DND-41 (cell line): ENCODE measurements around the gene BLOC1S2.
"Not testable (repeated sequence)": the region's sequence is repeated elsewhere in the genome, so short reads cannot be mapped to it uniquely, and the experiment has no call there.

Experiments
- ATAC-seq: fragments of 200-7000 bp; cut with Tn5 transposase; 3 replicates; pipeline ENCODE4 v1.9.1; 2021; ENCODE audit warnings: low read depth; ENCODE audit not compliant: insufficient read depth
- DNase-seq: peaks from one replicate; pipeline ENCODE4 v3.0.0-alpha.2; 2020
- H2AFZ ChIP-seq: 2 replicates; pipeline ENCODE4 v1.6.0; 2012; ENCODE audit warnings: low read depth, low read length
- H3K27ac ChIP-seq: 2 replicates; pipeline ENCODE4 v1.5.1; 2012; ENCODE audit warnings: low read length, inconsistent platforms
- H3K27me3 ChIP-seq: fragments of 200-600 bp; sonication (generic); 2 replicates; pipeline ENCODE4 v1.6.0; 2012; ENCODE audit warnings: low read length, mild to moderate bottlenecking, inconsistent platforms; ENCODE audit not compliant: insufficient read depth, poor library complexity
- H3K36me3 ChIP-seq: 2 replicates; pipeline ENCODE4 v1.5.1; 2012; ENCODE audit warnings: low read length, inconsistent platforms; ENCODE audit not compliant: insufficient read depth
- H3K4me1 ChIP-seq: 2 replicates; pipeline ENCODE4 v1.5.1; 2012; ENCODE audit warnings: mild to moderate bottlenecking, low read length; ENCODE audit not compliant: insufficient read depth
- H3K4me2 ChIP-seq: 2 replicates; pipeline ENCODE4 v1.6.0; 2012; ENCODE audit warnings: mild to moderate bottlenecking, moderate library complexity, low read length, inconsistent platforms; ENCODE audit not compliant: insufficient read depth
- H3K4me3 ChIP-seq, 2 experiments: fragments of 200-600 bp in 1 of 2; shearing (Covaris generic) in 1 of 2; 2 replicates each; pipeline ENCODE4 v1.5.1; 2012 to 2016; ENCODE audit warnings: inconsistent platforms in 2 of 2, low read length in 2 of 2, mild to moderate bottlenecking in 2 of 2, low read depth in 1 of 2, moderate library complexity in 1 of 2
- H3K79me2 ChIP-seq: 2 replicates; pipeline ENCODE4 v1.6.0; 2012; ENCODE audit warnings: low read length, inconsistent platforms; ENCODE audit not compliant: insufficient read depth
- H3K9ac ChIP-seq: 2 replicates; pipeline ENCODE4 v1.6.0; 2012; ENCODE audit warnings: low read depth, mild to moderate bottlenecking, inconsistent platforms, low read length, moderate library complexity
- H3K9me3 ChIP-seq: 2 replicates; pipeline ENCODE4 v1.5.1; 2012; ENCODE audit warnings: low read length, moderate library complexity, mild to moderate bottlenecking, inconsistent platforms; ENCODE audit not compliant: insufficient read depth, severe bottlenecking
- H4K20me1 ChIP-seq: 2 replicates; pipeline ENCODE4 v1.6.0; 2012; ENCODE audit warnings: low read length; ENCODE audit not compliant: insufficient read depth
- CTCF ChIP-seq: IDR thresholded peaks from 2 replicates; pipeline ENCODE4 v1.5.1; 2012; ENCODE audit warnings: borderline replicate concordance, low read length, moderate library complexity, mild to moderate bottlenecking; ENCODE audit not compliant: poor library complexity, severe bottlenecking; ENCODE audit errors: extremely low read depth
- EZH2 ChIP-seq: IDR thresholded peaks from 3 replicates; pipeline ENCODE4 v1.6.1; 2012; ENCODE audit warnings: borderline replicate concordance, low read depth, mild to moderate bottlenecking, moderate library complexity, low read length, inconsistent platforms; ENCODE audit not compliant: severe bottlenecking

BLOC1S2 gene

GRCh38 chr10:100282907-100283306 lies 3.6 kb downstream of the BLOC1S2 start:
- Histone ChIP-seq H3K9ac (no peak overlapping the region), H4K20me1 (peaks cover 4% of the 10 kb centered on the region; the same call in 1 of the 2 replicates)

DNA sequence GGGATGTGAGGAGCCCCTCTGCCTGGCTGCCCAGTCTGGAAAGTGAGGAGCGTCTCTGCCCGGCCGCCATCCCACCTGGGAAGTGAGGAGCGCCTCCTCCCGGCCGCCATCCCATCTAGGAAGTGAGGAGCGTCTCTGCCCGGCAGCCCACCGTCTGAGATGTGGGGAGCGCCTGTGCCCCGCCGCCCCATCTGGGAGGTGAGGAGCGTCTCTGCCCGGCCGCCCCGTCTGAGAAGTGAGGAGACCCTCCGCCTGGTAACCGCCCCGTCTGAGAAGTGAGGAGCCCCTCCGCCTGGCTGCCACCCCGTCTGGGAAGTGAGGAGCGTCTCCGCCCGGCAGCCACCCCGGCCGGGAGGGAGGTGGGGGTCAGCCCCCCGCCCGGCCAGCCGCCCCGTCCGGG lies 9.5 kb downstream of the BLOC1S2 start:
- H2AFZ ChIP-seq, DNase-seq, H3K4me2 ChIP-seq, ATAC-seq, H4K20me1 ChIP-seq, H3K9ac ChIP-seq, H3K27me3 ChIP-seq, H3K9me3 ChIP-seq, H3K4me3 ChIP-seq, H3K79me2 ChIP-seq, H3K4me1 ChIP-seq, H3K27ac ChIP-seq: not testable (repeated sequence)
- H3K36me3 ChIP-seq: peaks cover 47% of the 10 kb centered on the region

More at GRCh38 chr10:100282907-100283306, 3.6 kb downstream of the BLOC1S2 start:
- Histone ChIP-seq H3K4me2 (peak overlapping the region; percentile 2; the same call in 1 of the 2 replicates), H3K9me3 (no peaks in the 10 kb centered on the region), H3K27ac (no peak overlapping the region), H3K4me3 (no peak overlapping the region), H3K79me2 (peaks cover 51% of the 10 kb centered on the region), H3K36me3 (peaks cover 48% of the 10 kb centered on the region), H3K4me1 (peaks cover 35% of the 10 kb centered on the region), H3K27me3 (no peaks in the 10 kb centered on the region), H2AFZ (no peak overlapping the region)
- no peak for TF ChIP-seq EZH2
- no peak for TF ChIP-seq CTCF
- DNase-seq (no peak), ATAC-seq (no peak)

- Histone ChIP-seq H3K9ac (peak within 1 kb of the TSS; percentile 74), H3K4me1 (peaks cover 26% of the 10 kb centered on the region), H4K20me1 (no peaks in the 10 kb centered on the region), H3K79me2 (peaks cover 50% of the 10 kb centered on the region), H3K4me2 (peak within 1 kb of the TSS; percentile 83), H3K9me3 (no peaks in the 10 kb centered on the region), H3K27me3 (no peaks in the 10 kb centered on the region), H3K4me3 (peak within 1 kb of the TSS; percentile 79 to 93), H2AFZ (peak within 1 kb of the TSS; percentile 93), H3K36me3 (peaks cover 6% of the 10 kb centered on the region; the same call in 1 of the 2 replicates), H3K27ac (peak within 1 kb of the TSS; percentile 88)
- DNase-seq: peak; percentile 84
- ATAC-seq: peak; percentile 93
- TF ChIP-seq CTCF (no peak), EZH2 (no peak)
Measured at GRCh38 chr10:100267239-100268104, 19.0 kb downstream of the BLOC1S2 start, which contains the start of gene CWF19L1. TSS of gene CWF19L1 (minus strand) at chr10:100267638. CDS start at chr10:100267593, 45 bp downstream.

- Histone ChIP-seq H3K4me2 (peak overlapping the region; percentile 83), H4K20me1 (no peaks in the 10 kb centered on the region; the same call in 1 of the 2 replicates), H3K9ac (peak overlapping the region; percentile 74), H3K9me3 (no peaks in the 10 kb centered on the region), H3K79me2 (peaks cover 61% of the 10 kb centered on the region), H3K27me3 (no peaks in the 10 kb centered on the region), H3K4me1 (peaks cover 26% of the 10 kb centered on the region), H3K36me3 (peaks cover 19% of the 10 kb centered on the region; the same call in 1 of the 2 replicates), H2AFZ (no peak overlapping the region), H3K27ac (no peak overlapping the region), H3K4me3 (peak overlapping the region in 1 of 2 experiments; percentile 93; a peak in 3 of 4 replicates)
- DNase-seq (no peak), ATAC-seq (no peak)
- TF ChIP-seq CTCF: no peak
- no peak for TF ChIP-seq EZH2
Measured at GRCh38 chr10:100265821-100266485, 20.5 kb downstream of the BLOC1S2 start.
